ENCODE results near the gene CDC42BPA.
"Not testable (repeated sequence)": the region's sequence is repeated elsewhere in the genome, so short reads cannot be mapped to it uniquely, and the experiment has no call there.

GRCh38 chr1:227231128-227231527, 87.2 kb downstream of the CDC42BPA start:
- not testable (repeated sequence) for TF ChIP-seq CTCF (conservative IDR thresholded peaks at IDR 0.05 in 1 of 2, IDR thresholded peaks at IDR 0.05 in 1 of 2; ENCODE audit: extremely low read depth in 1 of 2, insufficient read depth in 1 of 2, low read depth in 1 of 2, low read length in 2 of 2); EZH2 (IDR thresholded peaks at IDR 0.05; ENCODE audit: borderline replicate concordance, low read length)

Data from mammary epithelial cell (primary cell).